Chondrocyte (in vitro differentiated cells): Measurements from ENCODE around the gene NPAS4. TPM values are rescaled to one million over a fixed set of nuclear protein-coding genes. Genes with fewer than 3 reads are reported as not detected.

ENCODE experiments used
- DNase-seq: peaks from one replicate; pipeline ENCODE4 v3.0.0; 2021; ENCODE audit warnings: mixed read lengths, low spot score
- H3K27ac Mint-ChIP-seq: one replicate; pipeline ENCODE4 v1.8.0; 2021; ENCODE audit warnings: mild to moderate bottlenecking, moderate library complexity, mixed read lengths; ENCODE audit not compliant: unreplicated experiment
- H3K27me3 Mint-ChIP-seq: 2 replicates; pipeline ENCODE4 v1.8.0; 2021; ENCODE audit warnings: low read depth, mixed read lengths
- H3K36me3 Mint-ChIP-seq: 2 replicates; pipeline ENCODE4 v1.8.0; 2021; ENCODE audit warnings: low read depth, mixed read lengths
- H3K4me1 Mint-ChIP-seq: 2 replicates; pipeline ENCODE4 v1.8.0; 2021; ENCODE audit warnings: low read depth, mild to moderate bottlenecking, mixed read lengths
- H3K4me3 Mint-ChIP-seq: one replicate; pipeline ENCODE4 v1.8.0; 2021; ENCODE audit warnings: mild to moderate bottlenecking, moderate library complexity, mixed read lengths; ENCODE audit not compliant: unreplicated experiment
- H3K9me3 Mint-ChIP-seq: 2 replicates; pipeline ENCODE4 v1.8.0; 2021; ENCODE audit warnings: low read depth, mixed read lengths
- CTCF ChIP-seq: fragments of 200-600 bp; sonication (generic); IDR thresholded peaks from 2 replicates; pipeline ENCODE4 v1.5.0; 2021; ENCODE audit warnings: antibody characterized with exemption, mild to moderate bottlenecking, moderate library complexity
- total RNA-seq: library from RNA; stranded (reverse); gene quantifications from 3 replicates; pipeline ENCODE4 v1.2.1, GENCODE V29; 2021

Gene NPAS4
- total RNA-seq, 1 donor from 2014 or later: 0.60 TPM

- Mint-ChIP-seq H3K27me3 (peaks cover 29% of the 10 kb centered on the region), H3K36me3 (no peaks in the 10 kb centered on the region)
- peak; percentile 100 for TF ChIP-seq CTCF
Measured at GRCh38 chr11:66408488-66409214, 12.2 kb upstream of the NPAS4 start.

GRCh38 chr11:66409226-66409625 is 11.6 kb upstream of the NPAS4 start:
- H3K36me3 Mint-ChIP-seq: no peaks in the 10 kb centered on the region
- no peak for DNase-seq
- peaks cover 33% of the 10 kb centered on the region for H3K4me1 Mint-ChIP-seq
- H3K9me3 Mint-ChIP-seq: no peaks in the 10 kb centered on the region
- peaks cover 25% of the 10 kb centered on the region for H3K27me3 Mint-ChIP-seq
- no peak overlapping the region for H3K27ac Mint-ChIP-seq
- no peak for TF ChIP-seq CTCF
- H3K4me3 Mint-ChIP-seq: no peak overlapping the region

More at GRCh38 chr11:66408488-66409214, 12.2 kb upstream of the NPAS4 start:
- H3K4me3 Mint-ChIP-seq: peak overlapping the region; percentile 71
- H3K27ac Mint-ChIP-seq: no peak overlapping the region
- H3K4me1 Mint-ChIP-seq: peaks cover 31% of the 10 kb centered on the region
- H3K9me3 Mint-ChIP-seq: no peaks in the 10 kb centered on the region
- peak; percentile 93 for DNase-seq

GRCh38 chr11:66410191-66410590 is 10.6 kb upstream of the NPAS4 start:
- no peak for DNase-seq
- no peak for TF ChIP-seq CTCF
- peaks cover 16% of the 10 kb centered on the region for H3K27me3 Mint-ChIP-seq
- H3K4me3 Mint-ChIP-seq: peak overlapping the region; percentile 12
- peaks cover 36% of the 10 kb centered on the region for H3K4me1 Mint-ChIP-seq
- H3K36me3 Mint-ChIP-seq: no peaks in the 10 kb centered on the region
- H3K9me3 Mint-ChIP-seq: no peaks in the 10 kb centered on the region
- H3K27ac Mint-ChIP-seq: no peak overlapping the region

GRCh38 chr11:66411323-66411722 is 9.5 kb upstream of the NPAS4 start:
- H3K36me3 Mint-ChIP-seq: no peaks in the 10 kb centered on the region
- no peak for TF ChIP-seq CTCF
- no peak overlapping the region for H3K27ac Mint-ChIP-seq
- peaks cover 5% of the 10 kb centered on the region for H3K27me3 Mint-ChIP-seq
- H3K4me3 Mint-ChIP-seq: peak overlapping the region; percentile 20
- H3K9me3 Mint-ChIP-seq: no peaks in the 10 kb centered on the region
- no peak for DNase-seq
- H3K4me1 Mint-ChIP-seq: peaks cover 36% of the 10 kb centered on the region

- Mint-ChIP-seq H3K4me3 (no peak overlapping the region), H3K27me3 (peaks cover 2% of the 10 kb centered on the region), H3K4me1 (peaks cover 42% of the 10 kb centered on the region), H3K36me3 (no peaks in the 10 kb centered on the region), H3K9me3 (no peaks in the 10 kb centered on the region), H3K27ac (no peak overlapping the region)
- DNase-seq: no peak
- TF ChIP-seq CTCF: no peak
Measured at GRCh38 chr11:66412110-66412509, 8.7 kb upstream of the NPAS4 start.
